HG02610 (cell line): ENCODE data around the gene EHD2.

Experiments used
- ATAC-seq: cut with Tn5 transposase; IDR thresholded peaks from one replicate; pipeline ENCODE4 v1.9.1; 2021; ENCODE audit warnings: mild to moderate bottlenecking, moderate library complexity; ENCODE audit not compliant: unreplicated experiment

EHD2 gene

DNA sequence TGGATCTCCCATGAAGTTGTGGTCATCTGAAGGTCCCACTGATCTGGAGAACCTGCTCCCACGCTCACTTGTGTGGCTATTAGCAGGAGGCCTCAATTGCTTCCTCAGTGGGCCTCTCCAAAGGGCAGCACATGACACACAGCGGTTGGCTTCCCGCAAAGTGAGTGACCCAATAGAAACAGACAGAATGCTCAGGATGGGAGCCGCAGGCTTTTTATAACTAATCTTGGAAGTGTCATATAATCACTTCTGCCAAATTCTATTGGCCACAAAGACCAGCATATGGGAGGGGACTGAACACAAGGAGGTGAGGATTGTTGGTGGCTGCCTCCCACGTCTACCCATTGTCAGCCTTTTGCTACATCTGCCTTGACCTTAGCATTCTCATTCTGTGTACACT is 22.1 kb upstream of the EHD2 start:
- no peak for ATAC-seq

DNA sequence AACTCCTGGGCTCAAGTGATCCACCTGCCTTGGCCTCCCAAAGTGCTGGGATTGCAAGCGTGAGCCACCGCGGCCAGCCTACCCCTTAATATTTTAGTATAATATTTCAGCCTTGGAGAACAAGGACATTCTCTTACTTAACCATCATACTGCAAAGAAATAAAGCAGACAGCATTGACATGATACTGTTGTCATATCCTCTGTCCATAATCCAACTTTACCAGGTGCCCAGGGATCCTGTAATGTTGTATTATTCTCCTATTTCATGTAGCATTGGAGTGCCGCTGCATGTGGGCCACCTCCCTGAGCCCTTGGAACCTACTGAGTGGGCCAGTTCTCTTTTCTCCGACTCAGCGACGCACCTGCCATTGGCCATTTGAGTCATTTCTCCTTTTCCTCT is 21.4 kb upstream of the EHD2 start:
- ATAC-seq, result no peak

DNA sequence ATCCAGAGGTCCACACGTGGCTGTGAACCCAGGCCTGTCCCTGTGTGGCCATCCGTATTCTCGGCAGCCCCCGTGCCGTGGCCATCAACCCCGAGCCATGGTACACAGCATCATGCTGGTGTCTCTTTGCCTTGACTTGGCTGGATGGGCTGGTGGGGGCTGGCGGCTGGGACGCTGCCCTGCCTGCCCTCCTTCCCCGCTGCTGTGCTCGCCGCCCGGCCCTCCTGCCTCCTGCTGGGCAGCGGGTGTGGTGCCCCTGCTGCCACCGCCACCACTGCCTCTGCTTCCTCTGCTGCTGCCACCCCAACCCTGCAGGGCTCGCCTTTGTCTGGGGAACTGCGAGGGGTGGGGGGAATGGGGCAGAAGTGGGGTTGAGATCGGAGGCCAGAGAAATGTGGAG is 19.7 kb upstream of the EHD2 start:
- ATAC-seq, result no peak

DNA sequence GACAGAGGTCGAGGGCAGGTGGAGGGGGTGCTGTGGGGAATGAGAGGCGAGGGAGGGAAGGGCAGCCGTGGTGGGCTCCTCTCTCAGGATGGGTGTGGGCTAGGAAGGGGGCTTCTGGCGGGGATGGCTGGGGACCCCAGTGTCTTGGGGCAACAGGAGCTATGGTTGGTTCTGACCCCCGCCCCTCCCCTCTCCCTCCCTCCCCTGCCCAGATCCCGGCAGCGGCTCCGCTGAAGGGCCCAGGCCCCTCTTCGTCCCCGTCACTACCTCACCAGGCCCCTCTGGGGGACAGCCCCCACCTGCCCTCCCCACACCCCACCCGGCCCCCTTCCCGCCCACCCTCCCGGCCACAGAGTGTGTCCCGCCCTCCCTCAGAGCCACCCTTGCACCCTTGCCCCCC is 19.3 kb upstream of the EHD2 start:
- ATAC-seq, result no peak

DNA sequence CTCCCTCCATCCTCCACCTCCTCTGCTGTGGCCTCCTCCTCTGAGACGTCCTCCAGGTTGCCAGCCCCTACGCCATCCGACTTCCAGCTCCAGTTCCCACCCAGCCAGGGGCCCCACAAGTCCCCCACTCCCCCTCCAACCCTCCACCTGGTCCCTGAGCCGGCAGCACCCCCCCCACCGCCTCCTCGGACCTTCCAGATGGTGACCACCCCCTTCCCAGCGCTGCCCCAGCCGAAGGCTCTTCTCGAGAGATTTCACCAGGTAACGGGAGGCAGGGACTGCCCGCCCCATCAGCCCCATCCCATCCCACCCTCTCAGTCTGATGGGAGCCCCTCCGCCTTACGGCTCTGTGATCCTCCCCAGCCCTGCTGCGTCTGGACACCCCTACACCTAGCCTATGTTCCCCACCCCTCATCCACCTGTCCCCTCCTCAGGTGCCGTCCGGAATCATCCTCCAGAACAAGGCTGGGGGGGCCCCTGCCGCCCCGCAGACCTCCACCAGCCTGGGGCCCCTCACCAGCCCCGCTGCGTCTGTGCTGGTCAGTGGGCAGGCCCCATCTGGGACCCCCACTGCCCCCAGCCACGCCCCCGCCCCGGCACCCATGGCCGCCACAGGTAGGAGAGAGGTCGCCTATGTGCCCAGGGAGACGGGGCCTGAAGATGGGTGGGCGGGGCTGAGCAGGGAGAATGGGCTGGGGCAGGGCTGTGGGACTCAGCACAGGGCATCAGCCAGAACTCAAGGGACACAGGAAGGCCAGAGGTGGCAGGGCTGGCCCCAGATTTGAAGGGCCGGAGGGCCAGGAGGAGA is 18.6 kb upstream of the EHD2 start:
- no peak for ATAC-seq

DNA sequence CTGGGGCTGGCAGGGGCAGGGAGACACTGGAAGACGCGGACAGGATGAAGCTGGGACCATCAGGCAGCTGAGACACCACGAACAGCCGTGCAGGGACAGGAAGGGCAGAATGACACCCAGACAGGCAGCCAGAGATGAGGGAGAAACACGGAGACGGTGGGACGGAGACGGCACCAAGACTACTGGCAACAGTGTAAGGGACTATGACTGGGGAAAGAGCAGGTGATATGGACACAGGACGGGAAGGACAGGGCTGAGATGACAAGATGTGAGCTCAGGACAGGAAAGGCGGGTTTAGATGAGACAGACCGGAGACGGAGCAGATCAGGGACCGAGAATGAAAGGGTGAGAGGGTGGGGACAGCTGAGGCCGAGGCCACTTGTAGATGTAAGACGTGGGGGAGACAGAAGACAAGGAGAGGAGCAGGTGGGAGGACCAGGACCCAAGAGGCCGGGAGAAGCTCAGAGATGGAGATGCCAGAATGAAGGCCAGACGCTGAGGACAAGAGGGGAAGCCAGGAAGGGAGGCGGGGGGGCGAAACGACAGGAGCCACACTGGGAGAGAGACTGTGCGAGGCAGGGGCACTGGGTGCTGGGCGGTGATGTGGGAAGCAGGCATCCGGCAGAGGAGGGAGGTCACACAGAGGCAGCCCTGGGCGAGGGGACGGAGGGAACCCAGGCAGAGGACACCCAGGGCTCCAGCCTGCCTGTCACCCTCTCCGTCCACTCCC is 17.5 kb upstream of the EHD2 start:
- ATAC-seq, result no peak

DNA sequence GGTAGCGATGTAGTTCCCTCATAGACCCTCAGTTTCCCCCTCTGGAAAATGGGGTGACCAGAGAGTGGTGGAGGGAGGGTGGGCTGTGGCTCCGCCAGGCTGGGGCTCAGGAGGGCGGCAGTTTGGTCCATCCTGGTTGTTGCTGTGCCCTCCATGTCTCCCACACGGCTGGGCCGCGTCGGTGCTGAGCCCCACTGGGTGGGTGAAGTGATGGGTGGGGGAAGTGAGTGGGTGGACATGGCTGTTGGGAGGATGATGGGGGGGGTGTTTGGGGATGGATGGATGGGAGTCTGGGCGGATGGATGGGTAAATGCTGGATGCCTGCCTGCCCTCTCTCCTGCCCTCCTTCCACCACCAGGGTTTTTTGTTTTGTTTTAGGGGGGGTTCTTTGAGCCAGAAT is 16.6 kb upstream of the EHD2 start:
- ATAC-seq, result no peak

DNA sequence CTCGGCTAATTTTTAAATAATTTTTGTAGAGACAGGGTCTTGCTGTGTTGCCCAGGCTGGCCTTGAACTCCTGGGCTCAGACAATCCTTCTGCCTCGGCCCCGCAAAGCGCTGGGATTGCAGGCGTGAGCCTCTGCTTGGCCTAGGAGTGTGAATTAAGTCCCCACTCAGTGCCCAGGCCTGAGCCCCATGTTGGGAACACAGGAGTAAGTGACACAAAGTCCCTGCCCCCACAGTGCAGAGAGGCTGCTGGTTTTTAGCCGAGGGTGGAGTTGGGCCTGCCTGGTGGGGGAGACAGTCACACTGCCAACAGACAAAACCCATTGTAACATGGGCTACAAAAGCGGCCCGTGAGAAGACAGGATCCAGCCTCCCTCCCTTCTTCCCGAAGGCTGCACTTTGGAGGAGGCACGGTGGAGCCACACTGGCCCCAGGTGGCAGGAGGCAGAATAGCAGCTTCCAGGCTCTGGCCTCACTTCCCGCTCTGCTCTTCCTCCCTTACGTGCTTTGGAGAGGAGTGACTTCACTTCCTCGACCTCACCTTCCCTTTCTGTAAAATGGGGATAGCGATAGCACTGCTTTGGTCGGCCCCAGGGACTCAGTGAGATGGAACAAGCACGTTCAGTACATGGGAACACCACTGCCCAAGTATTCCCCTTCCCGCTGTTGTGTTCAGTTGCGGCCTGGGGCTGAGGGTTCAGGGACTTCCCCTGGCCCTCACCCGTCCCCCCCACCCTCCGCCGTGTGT is 15.2 kb upstream of the EHD2 start:
- no peak for ATAC-seq

DNA sequence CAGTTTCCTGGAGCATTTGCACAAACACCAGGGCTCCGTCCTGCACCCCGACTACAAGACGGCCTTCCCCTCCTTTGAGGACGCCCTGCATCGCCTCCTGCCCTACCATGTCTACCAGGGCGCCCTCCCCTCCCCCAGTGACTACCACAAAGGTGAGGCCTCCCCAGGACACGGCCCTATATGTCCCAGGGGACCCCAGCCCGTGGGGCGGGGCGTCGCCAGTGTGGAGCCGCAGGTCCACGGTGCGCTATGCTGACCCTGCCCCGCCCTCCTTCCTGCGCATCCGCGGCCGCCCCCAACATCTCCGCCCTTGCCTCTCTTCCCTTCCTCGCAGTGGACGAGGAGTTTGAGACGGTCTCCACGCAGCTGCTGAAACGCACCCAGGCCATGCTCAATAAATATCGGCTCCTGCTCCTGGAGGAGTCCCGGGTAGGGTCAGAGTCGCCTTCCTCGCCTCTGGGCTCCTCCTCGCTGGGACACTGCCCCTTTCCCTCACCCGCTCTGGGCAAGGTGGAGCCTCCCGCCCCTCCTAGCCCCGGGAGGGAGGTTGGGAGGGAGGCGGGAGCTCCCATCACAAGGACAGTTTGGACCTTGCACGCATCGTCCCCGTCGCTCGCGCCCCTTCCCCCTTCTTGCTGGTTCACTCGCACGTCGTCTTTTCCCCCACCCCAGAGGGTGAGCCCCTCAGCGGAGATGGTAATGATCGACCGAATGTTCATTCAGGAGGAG is 14.4 kb upstream of the EHD2 start:
- no peak for ATAC-seq

DNA sequence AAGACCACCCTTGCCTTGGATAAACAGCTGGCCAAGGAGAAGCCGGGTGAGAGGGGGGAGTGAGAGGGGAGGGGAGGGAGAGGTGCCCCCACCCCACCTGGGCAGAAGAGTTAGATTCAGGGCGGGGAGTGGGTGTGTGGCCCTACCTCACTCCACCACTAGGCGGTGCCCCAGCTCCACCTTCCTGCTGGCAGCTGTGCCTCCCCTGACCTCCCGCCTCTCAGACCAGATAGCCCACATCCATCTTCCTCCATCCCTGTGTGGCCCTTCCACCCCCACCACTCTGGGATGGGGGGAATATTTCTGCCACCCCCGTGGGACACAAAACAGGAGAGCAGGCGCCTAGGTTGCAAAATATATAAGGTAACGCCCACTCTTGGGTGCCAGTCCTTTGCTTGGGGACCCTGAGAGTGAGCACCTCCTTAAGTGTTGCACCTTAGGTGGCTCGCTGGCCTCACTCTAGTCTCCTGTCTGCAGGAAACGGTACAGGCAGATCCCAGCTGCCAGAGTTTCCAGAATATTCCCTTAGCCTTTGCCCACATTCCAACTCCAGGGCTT is 13.8 kb upstream of the EHD2 start:
- no peak for ATAC-seq

DNA sequence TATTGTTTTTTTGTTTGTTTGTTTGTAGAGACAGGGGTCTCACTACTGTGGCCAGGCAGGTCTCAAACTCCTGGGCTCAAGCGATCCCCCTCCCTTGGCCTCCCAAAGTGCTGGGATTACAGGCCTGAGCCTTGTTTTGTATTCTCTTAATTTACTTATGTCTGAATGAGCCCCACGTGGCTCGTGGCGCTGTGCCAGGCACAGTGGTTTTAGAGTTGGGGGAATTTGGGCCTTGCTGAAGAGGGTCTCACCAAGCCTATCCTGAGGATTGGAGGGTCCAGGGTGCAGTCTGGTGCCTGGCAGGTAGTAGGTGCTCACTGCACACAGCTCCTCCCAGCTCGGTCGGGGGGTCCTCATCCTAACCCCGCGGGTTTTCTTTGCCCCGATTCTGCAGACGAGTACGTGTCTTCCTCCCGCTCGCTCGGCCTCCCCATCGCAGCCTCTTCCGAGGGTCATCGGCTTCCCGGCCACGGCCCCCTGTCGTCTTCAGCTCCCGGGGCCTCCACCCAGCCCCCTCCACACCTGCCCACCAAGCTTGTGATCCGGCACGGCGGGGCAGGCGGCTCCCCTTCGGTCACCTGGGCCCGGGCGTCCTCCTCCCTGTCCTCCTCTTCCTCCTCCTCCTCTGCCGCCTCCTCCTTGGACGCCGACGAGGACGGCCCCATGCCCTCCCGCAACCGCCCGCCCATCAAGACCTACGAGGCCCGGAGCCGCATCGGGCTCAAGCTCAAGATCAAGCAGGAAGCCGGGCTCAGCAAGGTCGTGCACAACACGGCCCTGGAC is 12.1 kb upstream of the EHD2 start:
- ATAC-seq, result no peak

DNA sequence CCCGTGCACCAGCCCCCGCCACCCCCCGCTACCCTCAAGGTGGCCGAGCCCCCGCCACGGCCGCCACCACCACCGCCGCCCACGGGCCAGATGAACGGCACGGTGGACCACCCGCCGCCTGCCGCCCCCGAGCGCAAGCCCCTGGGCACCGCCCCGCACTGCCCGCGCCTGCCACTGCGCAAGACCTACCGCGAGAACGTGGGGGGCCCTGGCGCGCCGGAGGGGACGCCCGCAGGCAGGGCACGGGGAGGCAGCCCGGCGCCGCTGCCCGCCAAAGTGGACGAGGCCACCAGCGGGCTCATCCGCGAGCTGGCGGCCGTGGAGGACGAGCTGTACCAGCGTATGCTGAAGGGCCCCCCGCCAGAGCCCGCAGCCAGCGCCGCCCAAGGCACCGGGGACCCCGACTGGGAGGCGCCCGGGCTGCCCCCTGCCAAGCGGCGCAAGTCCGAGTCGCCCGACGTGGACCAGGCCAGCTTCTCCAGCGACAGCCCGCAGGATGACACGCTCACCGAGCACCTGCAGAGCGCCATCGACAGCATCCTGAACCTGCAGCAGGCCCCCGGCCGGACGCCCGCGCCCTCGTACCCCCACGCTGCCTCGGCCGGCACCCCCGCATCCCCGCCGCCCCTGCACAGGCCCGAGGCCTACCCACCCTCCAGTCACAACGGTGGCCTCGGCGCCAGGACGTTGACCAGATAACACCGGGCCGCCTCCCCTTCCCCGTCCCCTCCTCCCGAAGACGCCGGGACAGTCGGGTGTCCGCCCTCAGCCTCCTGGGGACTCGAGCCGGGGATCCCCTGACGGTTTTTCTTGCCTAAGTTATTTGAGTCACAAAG is 11.3 kb upstream of the EHD2 start:
- ATAC-seq, result no peak

DNA sequence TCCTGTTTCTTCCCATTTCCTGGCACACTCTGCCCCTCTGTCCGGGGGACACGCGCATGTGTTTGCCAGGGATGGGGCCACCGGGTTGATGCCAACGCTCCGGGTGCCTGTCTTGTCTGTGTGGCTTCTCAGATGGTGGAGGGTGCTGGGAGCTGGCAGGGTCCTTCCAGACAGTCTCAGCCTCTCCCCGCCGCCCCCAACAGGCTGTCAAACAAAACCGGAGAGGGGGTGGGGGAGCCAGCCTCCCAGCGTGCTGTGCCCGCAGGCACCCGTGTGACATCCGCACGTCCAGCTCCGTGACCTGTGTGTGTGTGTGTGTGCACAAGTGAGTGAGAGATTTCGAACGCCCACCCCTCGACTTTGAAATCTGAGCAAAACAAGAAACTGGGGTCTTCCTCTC is 10.6 kb upstream of the EHD2 start:
- no peak for ATAC-seq

DNA sequence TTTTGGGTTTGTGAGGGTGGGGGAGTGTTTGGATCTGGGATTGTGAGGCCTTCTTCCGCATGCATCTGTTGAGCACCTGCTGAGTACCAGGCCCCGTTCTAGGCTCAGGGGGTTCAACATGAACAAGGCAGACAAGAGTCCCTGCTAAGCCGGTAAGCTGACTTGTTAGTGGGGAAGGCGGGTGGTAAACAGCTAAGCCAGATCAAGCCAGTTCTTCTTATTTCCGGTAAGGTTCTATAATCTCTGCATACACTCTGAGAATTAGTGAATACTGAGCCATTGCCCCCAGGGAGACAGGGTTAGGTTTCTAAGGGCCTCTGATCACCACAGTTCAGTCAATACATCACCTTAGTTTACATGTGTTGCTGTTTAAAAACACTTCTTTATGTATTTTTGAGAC is 9.9 kb upstream of the EHD2 start:
- no peak for ATAC-seq

DNA sequence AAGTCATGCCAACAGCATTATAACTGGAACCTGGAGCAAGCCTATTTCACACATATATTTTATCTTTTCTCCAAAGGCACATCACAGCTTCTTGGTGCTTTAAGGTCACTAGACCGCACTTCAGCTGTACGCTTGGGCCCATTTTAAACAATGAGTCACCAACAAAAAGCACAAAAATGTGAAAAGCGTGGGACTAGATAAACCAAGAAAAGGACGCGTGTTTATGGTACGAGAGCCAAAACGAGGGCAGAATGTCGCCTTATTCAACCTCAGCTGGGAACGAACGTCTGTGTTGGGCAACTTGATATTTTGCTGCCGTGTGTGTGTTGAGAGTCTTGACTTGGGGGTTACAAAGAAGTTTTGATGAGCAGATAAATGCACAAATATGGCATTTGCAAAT is 9.2 kb upstream of the EHD2 start:
- no peak for ATAC-seq

DNA sequence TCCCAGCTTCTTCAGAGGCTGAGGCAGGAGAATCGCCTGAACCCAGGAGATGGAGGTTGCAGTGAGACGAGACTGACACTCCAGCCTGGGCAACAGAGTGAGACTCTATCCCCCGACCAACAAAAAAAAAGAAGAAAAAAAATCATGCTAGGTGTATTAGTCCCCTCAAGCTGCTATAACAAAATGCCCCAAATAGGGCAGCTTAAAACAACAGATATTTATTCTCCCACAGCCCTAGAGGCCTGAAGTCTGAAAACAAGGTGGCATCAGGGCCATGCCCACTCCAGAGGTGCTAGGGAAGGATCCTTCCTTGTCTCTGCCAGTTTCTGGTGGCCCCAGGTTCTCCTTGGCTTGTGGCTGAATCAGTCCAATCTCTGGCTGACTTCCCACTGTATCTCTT is 8.6 kb upstream of the EHD2 start:
- no peak for ATAC-seq

DNA sequence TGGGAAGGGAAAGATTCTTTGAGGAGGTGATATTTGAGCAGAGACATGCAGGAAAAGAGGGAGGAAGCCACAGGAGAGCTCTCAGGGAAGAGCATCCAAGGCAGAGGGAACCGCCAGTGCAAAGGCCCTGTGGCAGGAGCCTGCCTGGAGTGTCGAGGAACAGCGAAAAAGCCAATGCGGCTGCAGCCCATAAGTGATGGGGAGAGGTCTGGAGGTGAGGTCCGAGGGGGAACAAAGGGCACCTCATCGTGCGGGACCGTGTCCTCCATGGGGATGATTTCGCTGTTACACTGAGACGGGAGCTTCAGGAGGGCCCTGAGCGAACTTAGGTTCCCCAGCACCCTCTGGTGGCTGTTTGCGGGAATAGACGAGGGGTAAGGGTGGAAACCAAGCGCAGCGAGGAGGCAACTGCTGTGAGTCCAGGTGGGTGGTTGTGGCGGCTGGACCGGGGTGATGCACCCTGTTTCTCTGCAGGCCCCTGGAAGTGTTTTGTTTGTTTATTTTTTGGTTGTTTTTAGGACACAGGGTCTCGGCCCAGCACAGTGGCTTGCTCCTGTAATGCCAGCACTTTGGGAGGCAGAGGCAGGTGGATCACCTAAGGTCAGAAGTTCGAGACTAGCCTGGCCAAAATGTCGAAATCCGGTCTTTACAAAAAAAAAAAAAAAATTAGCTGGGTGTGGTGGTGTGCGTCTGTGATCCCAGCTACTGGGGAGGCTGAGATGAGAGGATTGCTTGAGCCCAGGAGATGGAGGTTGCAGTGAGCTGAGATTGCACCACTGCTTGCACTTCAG is 5.9 kb upstream of the EHD2 start:
- ATAC-seq, result no peak

DNA sequence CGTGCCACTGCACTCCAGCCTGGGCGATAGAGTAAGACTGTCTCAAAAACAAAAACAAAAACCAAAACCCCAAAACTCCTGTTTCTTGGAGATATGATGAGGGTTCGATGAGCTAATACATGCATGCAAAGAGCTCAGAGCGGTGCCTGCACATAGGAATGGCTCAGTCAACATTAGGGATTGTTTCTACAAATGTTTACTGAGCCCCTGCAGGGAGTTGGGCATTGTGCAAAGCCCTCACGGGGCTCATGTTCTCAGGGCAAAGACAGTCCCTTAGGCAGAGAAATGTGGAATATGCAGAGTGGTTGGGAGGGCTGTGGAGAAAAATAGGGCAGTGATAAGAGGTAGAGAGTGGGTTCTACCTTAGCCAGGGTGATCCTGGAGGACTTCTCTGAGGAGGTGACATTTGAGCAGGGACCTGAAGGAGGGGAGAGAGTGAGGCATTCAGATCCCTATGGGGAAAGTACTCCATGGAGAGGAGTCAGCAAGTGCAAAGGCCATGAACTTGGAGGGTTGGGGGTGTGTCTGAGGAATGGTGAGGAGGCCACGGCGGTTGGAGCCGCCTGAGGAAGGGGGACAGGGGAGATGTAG is 1.5 kb upstream of the EHD2 start:
- no peak for ATAC-seq
